ENCODE data around the gene CAPN10. TPM values are rescaled to one million over a fixed set of nuclear protein-coding genes. Genes with fewer than 3 reads are reported as not detected.

The CAPN10 gene
- total RNA-seq, 1 experiment from 2014 or later, result 11.4 TPM

GRCh38 chr2:240589375-240589774 is 2.8 kb downstream of the CAPN10 start:
- no peak for DNase-seq (ENCODE audit: low read depth)

GRCh38 chr2:240589850-240590525 is 3.5 kb downstream of the CAPN10 start:
- no peak for DNase-seq (ENCODE audit: low read depth)

GRCh38 chr2:240590681-240591111 is 4.2 kb downstream of the CAPN10 start:
- DNase-seq (ENCODE audit: low read depth), result no peak

GRCh38 chr2:240591226-240591625 is 4.7 kb downstream of the CAPN10 start:
- no peak for DNase-seq (ENCODE audit: low read depth)

GRCh38 chr2:240591784-240592183 is 5.2 kb downstream of the CAPN10 start:
- no peak for DNase-seq (ENCODE audit: low read depth)

- no peak for DNase-seq (ENCODE audit: low read depth)
Observed at GRCh38 chr2:240593026-240593702, 6.6 kb downstream of the CAPN10 start.

GRCh38 chr2:240593703-240594451 is 7.3 kb downstream of the CAPN10 start:
- DNase-seq (ENCODE audit: low read depth), result no peak

- no peak for DNase-seq (ENCODE audit: low read depth)
Observed at GRCh38 chr2:240594511-240595380, 8.2 kb downstream of the CAPN10 start.

GRCh38 chr2:240595381-240596079 is 9.0 kb downstream of the CAPN10 start:
- DNase-seq (ENCODE audit: low read depth), result no peak

GRCh38 chr2:240596080-240596460 is 9.5 kb downstream of the CAPN10 start:
- DNase-seq (ENCODE audit: low read depth), result no peak

GRCh38 chr2:240596491-240596931 is 10.0 kb downstream of the CAPN10 start:
- no peak for DNase-seq (ENCODE audit: low read depth)

GRCh38 chr2:240597054-240597418 is 10.5 kb downstream of the CAPN10 start:
- no peak for DNase-seq (ENCODE audit: low read depth)

- no peak for DNase-seq (ENCODE audit: low read depth)
Observed at GRCh38 chr2:240597419-240598181, 11.1 kb downstream of the CAPN10 start.

GRCh38 chr2:240598311-240598911 is 11.9 kb downstream of the CAPN10 start:
- DNase-seq (ENCODE audit: low read depth), result no peak

GRCh38 chr2:240599141-240599583 is 12.6 kb downstream of the CAPN10 start:
- no peak for DNase-seq (ENCODE audit: low read depth)

- DNase-seq (ENCODE audit: low read depth), result no peak
Observed at GRCh38 chr2:240600451-240600961, 14.0 kb downstream of the CAPN10 start.

- DNase-seq (ENCODE audit: low read depth), result no peak
Observed at GRCh38 chr2:240601061-240601830, 14.7 kb downstream of the CAPN10 start.

GRCh38 chr2:240601831-240602160 is 15.3 kb downstream of the CAPN10 start:
- DNase-seq (ENCODE audit: low read depth), result no peak
